GM19238 (cell line): Measurements from ENCODE around the gene MAST2.

ENCODE experiments used
- DNase-seq: peaks from one replicate; pipeline ENCODE4 v3.0.0; 2011; ENCODE audit warnings: low spot score; ENCODE audit not compliant: insufficient read length

The MAST2 gene

DNA sequence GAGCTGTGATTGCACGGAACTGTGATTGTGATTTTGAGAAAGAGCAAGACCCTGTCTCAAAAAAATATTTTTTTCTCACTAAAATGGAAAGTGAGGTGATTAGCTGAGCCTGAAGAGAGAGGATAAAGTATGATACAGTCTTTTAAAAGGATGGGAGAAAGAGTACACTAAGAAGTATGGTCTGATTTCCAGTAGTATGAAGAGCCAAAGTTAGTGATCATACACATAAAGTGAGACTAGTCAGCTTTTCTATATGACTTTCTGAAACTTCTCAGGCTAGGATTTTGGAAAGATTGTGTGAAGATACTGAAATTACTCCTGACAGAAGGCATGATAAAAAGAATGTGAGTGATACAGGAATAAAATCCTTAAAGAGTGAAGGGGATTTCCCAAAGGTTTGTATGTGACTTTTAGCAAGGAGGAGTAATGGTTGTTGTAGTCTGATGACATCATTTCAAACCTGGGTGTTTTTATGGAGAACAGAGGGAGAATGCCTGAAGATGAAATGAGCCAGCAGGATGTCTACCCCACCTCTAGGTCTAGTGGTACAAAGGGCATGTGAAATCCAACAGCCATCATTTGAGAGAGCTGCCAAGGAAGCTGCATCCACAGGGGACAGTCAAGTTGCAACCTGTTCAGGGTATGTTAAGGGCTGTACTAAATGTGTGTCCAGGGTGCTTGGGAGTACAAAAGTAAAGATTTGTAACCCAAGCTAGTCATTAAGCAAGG is 171.3 kb downstream of the MAST2 start:
- no peak for DNase-seq

DNA sequence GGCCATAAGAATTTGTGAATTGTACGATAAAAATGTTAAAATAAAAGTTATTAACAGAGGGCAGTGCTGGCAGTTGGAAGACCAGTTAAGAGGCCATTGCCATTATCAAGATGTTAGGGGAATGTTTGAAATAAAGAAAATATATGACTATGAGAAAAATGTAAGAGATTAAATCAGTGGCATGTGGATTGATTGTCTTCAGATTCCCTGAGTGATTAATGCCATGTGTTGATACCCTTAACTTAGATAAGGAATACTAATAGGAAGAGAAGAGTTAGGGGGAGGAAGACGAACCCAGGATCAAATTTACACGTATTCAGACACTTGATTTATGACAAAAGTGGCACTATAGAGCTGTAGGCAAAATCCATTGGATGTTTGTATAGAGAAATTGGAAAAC is 173.2 kb downstream of the MAST2 start:
- DNase-seq: no peak

GRCh38 chr1:45979074-45979777 is 175.8 kb downstream of the MAST2 start:
- DNase-seq: no peak

GRCh38 chr1:45979778-45980176 is 176.4 kb downstream of the MAST2 start:
- no peak for DNase-seq

GRCh38 chr1:45982359-45982758 is 178.9 kb downstream of the MAST2 start:
- DNase-seq: no peak

GRCh38 chr1:45983967-45984366 is 180.6 kb downstream of the MAST2 start:
- no peak for DNase-seq

- DNase-seq: no peak
These were observed 183.8 kb downstream of the MAST2 start for GRCh38 chr1:45987204-45987603.

- no peak for DNase-seq
These were observed 185.8 kb downstream of the MAST2 start for GRCh38 chr1:45989249-45989648.

GRCh38 chr1:45994423-45994822 is 191.0 kb downstream of the MAST2 start:
- DNase-seq: no peak

GRCh38 chr1:45995298-45995697 is 191.9 kb downstream of the MAST2 start:
- no peak for DNase-seq

DNA sequence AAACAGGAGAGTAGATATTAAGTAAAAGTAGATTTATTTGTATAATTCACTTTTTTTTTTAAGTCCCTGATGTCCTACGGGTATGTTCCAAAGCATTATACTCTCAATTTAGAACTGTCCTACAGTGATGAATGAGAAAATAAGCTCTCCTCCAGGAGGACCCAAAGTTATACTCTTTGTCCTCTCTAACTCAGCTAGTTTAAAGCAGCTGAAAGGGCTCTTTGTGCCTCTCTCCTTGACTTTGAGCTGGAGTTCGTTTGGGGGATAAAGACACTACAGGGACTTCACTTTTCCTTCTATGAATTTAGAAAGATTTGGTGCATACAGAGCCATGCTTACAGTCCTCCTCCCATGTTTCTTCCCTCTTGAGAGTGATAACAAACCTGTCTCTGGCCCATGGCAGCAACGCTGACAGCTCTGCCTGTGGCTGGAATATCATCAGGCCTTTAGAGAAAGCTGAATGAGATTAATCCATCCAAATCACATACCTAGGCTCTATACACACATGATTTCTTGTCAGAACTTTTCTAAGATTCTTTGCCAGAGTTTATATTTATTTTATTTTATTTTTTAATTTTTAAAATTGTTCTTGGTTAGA is 194.7 kb downstream of the MAST2 start:
- DNase-seq: no peak

- no peak for DNase-seq
These were observed 196.1 kb downstream of the MAST2 start for GRCh38 chr1:45999507-45999906.

DNA sequence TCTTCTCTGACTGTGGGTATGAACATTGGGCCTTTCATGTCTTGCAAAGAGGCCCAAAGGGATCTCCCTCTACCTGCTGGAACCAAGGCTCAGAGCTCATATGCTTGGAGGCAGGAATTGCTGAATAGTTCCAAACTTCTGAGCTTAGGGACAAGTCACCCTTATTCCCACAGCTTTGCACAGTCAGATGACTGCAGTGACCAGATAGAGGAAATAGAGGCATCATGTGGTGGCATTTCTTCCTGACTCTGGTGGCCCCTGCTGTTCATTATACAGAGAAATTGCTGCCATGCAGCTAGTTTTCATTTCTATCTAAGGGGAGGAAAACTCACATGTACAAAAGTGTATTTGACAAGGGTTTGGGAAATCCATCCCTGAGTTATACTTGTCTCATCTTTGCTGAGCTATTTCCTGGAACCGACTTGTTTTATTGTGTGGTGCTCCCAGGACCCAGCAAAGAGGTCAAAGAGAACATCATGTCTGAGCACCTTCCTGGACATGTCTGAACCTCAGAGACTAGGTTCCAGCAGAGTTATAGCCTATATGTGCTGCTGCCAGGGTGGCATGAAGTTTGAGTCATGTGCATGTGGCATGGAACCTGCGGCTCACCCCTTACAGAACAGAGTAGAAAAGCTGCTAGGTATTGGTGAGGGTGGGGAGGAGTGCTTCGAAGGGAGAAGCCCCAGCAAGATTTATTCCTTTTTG is 197.8 kb downstream of the MAST2 start:
- DNase-seq: no peak

DNA sequence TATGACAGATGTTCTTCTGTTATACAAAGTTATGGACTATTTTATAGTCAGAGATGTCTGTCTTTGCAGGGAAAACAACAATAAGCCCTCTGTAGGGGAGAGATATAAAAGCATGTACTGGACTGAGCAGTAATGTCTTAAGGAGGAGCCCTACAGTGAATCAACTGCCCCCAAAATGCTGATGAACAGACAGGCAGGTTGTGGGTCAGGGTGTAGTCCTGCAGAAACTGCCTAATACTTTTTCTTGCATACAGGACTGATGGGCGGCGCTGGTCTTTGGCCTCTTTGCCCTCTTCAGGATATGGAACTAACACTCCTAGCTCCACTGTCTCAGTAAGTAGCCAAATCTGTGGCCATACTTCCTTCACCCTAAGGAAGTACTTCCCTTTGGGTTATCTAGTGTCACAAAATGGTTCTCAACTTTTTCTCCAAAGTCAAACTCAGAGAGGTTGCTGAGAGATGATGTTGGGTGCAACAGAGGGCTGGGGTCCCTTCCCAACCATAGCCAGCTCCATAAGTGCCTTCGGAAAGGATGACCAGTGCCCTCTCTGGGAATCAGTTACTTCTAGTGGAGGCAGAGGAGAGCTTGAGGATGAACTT is 199.2 kb downstream of the MAST2 start:
- DNase-seq: no peak

GRCh38 chr1:46003315-46003714 is 199.9 kb downstream of the MAST2 start:
- no peak for DNase-seq

GRCh38 chr1:46004492-46004891 is 201.1 kb downstream of the MAST2 start:
- DNase-seq: no peak

DNA sequence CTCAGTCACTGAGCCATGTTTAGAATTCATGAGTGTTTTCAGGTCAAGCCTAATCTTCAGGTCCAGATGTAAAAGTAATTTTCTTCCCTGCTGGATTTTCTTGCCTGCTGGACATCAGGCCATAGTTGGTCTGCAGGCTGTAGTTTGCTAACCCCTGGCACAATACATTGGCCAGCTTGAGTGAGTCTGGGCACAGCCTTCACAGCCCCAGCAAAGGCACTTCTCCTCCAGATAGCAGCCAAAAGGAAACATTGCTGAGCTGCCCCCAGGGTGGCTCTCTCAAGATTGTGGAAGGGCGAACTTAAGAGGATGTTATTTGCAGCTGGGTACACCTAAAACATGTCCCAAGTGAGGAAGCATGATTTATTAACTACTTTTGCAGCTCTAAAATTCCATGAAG is 202.2 kb downstream of the MAST2 start:
- no peak for DNase-seq

DNA sequence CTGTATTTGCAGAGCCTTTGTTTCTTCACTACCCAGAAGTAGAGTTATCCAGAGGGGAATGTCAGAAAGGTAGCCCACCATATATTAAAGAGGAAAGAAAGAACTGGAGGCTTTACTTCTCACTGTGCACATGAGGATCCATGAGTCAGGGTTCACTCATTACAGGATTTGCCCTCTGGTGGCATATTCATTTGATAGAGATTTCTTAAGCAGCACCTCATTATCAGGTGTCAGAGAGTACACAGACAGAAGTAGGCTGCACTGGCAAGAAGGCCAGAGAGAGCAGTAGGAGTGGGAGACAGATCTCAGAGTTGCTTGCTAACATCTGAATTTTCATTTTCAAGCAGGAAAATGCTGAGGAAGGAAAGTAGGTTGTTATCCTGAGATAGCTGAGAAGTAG is 205.2 kb downstream of the MAST2 start:
- DNase-seq: no peak

- no peak for DNase-seq
These were observed 207.2 kb downstream of the MAST2 start for GRCh38 chr1:46010611-46011010.

GRCh38 chr1:46011121-46011695 is 207.8 kb downstream of the MAST2 start:
- no peak for DNase-seq

DNA sequence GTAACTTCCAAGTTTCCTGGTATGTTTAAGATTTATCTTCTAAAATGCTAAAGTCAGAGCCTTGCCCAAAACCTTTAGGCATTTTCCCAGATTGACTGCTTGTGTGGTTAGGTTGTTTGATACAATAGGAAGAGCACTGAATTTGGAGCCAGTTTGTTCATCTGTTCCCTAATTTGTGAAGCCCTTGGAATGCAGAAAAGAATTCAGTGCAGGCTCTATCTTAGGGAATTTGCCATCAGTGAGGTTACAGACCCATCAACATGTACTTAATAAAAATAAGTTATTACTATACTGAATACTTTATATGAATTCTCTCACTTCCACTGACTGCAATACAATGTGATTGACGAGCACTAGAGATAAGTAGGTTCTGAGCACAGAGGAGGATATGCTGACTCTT is 208.8 kb downstream of the MAST2 start:
- no peak for DNase-seq
